Right atrium auricular region (tissue), 2 donors: ENCODE measurements around the gene CLDN34. TPM values are rescaled to one million over a fixed set of nuclear protein-coding genes. Genes with fewer than 3 reads are reported as not detected.

ENCODE experiments used
- DNase-seq: peaks from one replicate; pipeline ENCODE4 v3.0.0-alpha.2; 2019; ENCODE audit warnings: low spot score
- H3K27ac ChIP-seq, 2 donors: fragments of 200-600 bp; sonication (generic); 1 replicate in 1 of 2; 2 replicates in 1 of 2; pipeline ENCODE4 v1.5.1; 2016 to 2019
- H3K27me3 ChIP-seq, 2 donors: fragments of 200-600 bp; sonication (generic); one replicate each; pipeline versions ENCODE4 v1.5.1 to v1.6.0; 2017 to 2019
- H3K36me3 ChIP-seq: fragments of 200-600 bp; sonication (generic); one replicate; pipeline ENCODE4 v1.5.1; 2016
- H3K4me1 ChIP-seq, 2 donors: fragments of 200-600 bp; sonication (generic); one replicate each; pipeline versions ENCODE4 v1.5.1 to v1.6.0; 2017 to 2019
- H3K4me3 ChIP-seq, 2 donors: fragments of 200-600 bp; sonication (generic); 1 replicate in 1 of 2; 2 replicates in 1 of 2; pipeline ENCODE4 v1.5.1; 2017 to 2019; ENCODE audit warnings: mild to moderate bottlenecking in 1 of 2, moderate library complexity in 1 of 2
- H3K9me3 ChIP-seq, 2 donors: fragments of 200-600 bp; sonication (generic); one replicate each; pipeline ENCODE4 v1.5.1; 2019
- total RNA-seq, 2 donors: library from RNA; depleted of rRNA; stranded (reverse); fragments of >200 nt; gene quantifications; one replicate each; pipeline ENCODE4 v1.1.0, GENCODE V29; 2016
- TF ChIP-seq, protein P1 (sequence below), 2 donors: fragments of 200-600 bp; sonication (generic); IDR thresholded peaks; one replicate each; pipeline ENCODE4 v1.5.1; 2019; ENCODE audit warnings: antibody characterized with exemption in 2 of 2

Gene CLDN34
- total RNA-seq, 2 donors from 2014 or later = not detected

DNA sequence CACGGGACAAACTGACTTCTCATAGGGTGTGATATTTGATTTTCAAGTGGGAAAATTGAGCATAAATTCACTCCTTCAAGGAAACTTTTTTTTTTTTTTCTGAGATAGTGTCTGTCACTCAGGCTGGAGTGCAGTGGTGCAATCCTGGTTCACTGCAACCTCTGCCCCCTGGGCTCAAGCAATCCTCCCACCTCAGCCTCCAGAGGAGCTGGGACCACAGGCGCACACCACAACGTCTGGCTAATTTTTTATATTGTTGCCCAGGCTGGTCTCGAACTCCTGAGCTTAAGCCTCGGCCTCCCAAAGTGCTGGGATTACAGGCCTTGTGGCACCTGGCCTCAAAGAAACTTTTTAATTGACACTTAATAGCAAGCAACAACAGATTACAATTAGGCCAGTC is 13.8 kb downstream of the CLDN34 start:
- no peak for DNase-seq
- Histone ChIP-seq H3K9me3 (no peaks in the 10 kb centered on the region), H3K27me3 (no peaks in the 10 kb centered on the region), H3K4me1 (no peaks in the 10 kb centered on the region), H3K27ac (no peak overlapping the region), H3K4me3 (no peak overlapping the region), H3K36me3 (no peaks in the 10 kb centered on the region)
- TF ChIP-seq, protein P1, sequence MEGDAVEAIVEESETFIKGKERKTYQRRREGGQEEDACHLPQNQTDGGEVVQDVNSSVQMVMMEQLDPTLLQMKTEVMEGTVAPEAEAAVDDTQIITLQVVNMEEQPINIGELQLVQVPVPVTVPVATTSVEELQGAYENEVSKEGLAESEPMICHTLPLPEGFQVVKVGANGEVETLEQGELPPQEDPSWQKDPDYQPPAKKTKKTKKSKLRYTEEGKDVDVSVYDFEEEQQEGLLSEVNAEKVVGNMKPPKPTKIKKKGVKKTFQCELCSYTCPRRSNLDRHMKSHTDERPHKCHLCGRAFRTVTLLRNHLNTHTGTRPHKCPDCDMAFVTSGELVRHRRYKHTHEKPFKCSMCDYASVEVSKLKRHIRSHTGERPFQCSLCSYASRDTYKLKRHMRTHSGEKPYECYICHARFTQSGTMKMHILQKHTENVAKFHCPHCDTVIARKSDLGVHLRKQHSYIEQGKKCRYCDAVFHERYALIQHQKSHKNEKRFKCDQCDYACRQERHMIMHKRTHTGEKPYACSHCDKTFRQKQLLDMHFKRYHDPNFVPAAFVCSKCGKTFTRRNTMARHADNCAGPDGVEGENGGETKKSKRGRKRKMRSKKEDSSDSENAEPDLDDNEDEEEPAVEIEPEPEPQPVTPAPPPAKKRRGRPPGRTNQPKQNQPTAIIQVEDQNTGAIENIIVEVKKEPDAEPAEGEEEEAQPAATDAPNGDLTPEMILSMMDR (IDR thresholded peaks at IDR 0.05) = no peak

DNA sequence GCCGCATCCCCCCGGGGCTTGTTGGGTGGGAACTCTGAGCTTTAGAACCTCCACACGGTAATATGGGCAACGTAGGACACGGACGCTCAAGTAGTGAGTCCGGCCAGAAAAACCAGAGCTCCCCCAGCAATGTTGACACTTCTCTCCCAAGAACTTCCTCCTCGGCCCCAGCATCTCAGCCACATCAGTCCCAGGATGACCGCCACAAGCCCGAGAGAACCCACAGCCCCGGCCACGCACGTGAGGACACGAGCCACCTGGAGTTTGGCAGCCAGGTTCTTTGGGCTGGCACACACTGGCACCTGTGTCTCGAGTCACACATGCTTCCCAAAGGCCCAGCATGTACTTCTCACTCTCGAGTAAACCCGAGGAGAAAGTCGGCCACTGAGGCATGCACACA is 16.3 kb downstream of the CLDN34 start:
- DNase-seq = no peak
- no peaks in the 10 kb centered on the region for H3K36me3 ChIP-seq
- no peak overlapping the region for H3K27ac ChIP-seq
- H3K27me3 ChIP-seq = no peaks in the 10 kb centered on the region
- no peak overlapping the region for H3K4me3 ChIP-seq
- TF ChIP-seq, protein P1 (IDR thresholded peaks at IDR 0.05) = no peak
- no peaks in the 10 kb centered on the region for H3K4me1 ChIP-seq
- no peaks in the 10 kb centered on the region for H3K9me3 ChIP-seq

DNA sequence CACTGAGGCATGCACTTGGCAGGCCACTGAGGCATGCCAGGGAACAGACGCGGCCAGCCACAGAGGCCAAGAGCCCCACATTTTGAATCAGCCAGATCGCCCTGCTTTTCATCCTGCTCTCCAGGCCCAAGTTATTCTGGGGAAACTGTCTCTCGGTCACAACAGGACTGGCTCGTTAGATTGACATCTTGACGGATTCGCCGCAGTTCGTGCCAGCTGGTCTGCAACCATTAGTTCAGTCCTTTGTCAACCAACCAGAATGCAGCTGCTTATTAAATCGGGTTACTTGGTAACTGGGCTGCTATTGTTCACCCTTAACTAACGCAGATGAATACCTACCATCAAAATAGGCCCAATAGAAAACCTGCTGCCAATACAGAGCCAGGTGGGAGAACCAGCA is 16.7 kb downstream of the CLDN34 start:
- no peak overlapping the region for H3K27ac ChIP-seq

DNA sequence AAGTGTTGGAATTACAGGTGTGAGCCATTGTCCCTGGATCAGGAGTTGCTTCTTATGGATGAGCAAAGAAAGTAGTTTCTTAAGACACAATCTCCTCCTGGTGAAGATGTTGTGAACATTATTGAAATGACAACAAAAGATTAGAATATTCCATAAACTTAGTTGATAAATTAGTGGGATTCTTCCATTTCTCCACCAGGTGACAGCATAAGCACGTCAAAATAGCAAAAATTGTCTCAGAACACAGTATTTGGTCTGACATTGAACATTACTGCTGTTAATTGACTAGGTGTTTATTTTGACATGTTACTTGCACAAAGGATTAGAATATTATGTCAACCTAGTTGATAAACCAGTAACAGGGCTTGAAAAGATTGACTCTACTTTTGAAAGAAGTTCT is 21.6 kb downstream of the CLDN34 start:
- no peaks in the 10 kb centered on the region for H3K27me3 ChIP-seq
- H3K9me3 ChIP-seq = no peaks in the 10 kb centered on the region
- no peak overlapping the region for H3K4me3 ChIP-seq
- TF ChIP-seq, protein P1 (IDR thresholded peaks at IDR 0.05) = peak in 1 of 2 donors; percentile 52
- no peak for DNase-seq
- no peaks in the 10 kb centered on the region for H3K36me3 ChIP-seq
- H3K4me1 ChIP-seq = no peaks in the 10 kb centered on the region
- no peak overlapping the region for H3K27ac ChIP-seq

More for the DNA sequence above, 16.7 kb downstream of the CLDN34 start:
- no peaks in the 10 kb centered on the region for H3K4me1 ChIP-seq
- H3K9me3 ChIP-seq = no peaks in the 10 kb centered on the region
- no peaks in the 10 kb centered on the region for H3K36me3 ChIP-seq
- no peak overlapping the region for H3K4me3 ChIP-seq
- TF ChIP-seq, protein P1 (IDR thresholded peaks at IDR 0.05) = no peak
- no peaks in the 10 kb centered on the region for H3K27me3 ChIP-seq
- no peak for DNase-seq

DNA sequence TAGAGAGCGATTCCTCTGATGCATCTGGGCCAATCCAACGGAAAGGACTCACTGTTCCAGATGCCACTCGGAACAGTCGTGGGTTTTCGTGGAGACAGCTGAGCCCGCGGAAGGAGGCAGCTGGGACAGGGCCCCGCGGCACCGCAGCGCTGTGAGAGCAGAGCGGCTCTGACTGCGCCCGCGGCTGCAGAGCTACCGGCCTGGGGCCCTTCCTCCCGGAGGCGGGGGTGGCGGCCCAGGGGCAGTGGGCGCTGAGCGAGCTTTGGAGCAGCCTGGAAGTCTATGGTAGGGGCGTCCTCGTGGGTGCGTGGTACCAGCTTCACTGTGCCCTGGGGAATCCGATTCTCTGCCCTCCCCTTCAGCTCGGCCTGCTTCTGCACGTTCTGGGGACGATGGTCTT is 24.9 kb downstream of the CLDN34 start:
- H3K36me3 ChIP-seq = no peaks in the 10 kb centered on the region
- no peaks in the 10 kb centered on the region for H3K27me3 ChIP-seq
- H3K4me3 ChIP-seq = no peak overlapping the region
- TF ChIP-seq, protein P1 (IDR thresholded peaks at IDR 0.05) = no peak
- DNase-seq = no peak
- no peaks in the 10 kb centered on the region for H3K9me3 ChIP-seq
- no peak overlapping the region for H3K27ac ChIP-seq
- no peaks in the 10 kb centered on the region for H3K4me1 ChIP-seq

DNA sequence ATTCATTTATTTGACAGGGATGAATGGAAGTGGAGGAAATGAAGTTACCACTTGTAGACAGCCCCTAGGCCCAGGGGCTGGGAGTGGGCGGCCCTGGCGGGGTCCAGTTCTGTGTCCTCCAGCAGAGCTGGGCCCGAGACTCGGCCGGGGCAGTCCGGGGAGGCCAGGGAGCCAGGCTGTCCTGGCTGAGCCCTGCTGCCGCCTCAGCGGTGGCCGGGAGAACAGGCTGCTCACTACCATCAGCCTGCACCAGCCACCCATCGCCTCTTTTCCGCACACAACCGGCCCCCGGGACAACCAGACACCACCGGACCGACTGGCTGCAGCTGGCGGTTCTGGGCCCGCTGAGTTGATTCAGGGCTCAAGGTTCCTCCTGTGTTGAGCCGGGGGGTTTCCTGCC is 25.6 kb downstream of the CLDN34 start:
- no peak for DNase-seq
- TF ChIP-seq, protein P1 (IDR thresholded peaks at IDR 0.05) = no peak
- Histone ChIP-seq H3K36me3 (no peaks in the 10 kb centered on the region), H3K4me3 (no peak overlapping the region), H3K9me3 (no peaks in the 10 kb centered on the region), H3K27me3 (no peaks in the 10 kb centered on the region), H3K27ac (no peak overlapping the region), H3K4me1 (no peaks in the 10 kb centered on the region)
